HG03064 (cell line): ENCODE measurements around the gene MAB21L3.
A peak's percentile ranks its signal among the peaks of the same experiment; 100 is the strongest.
"Not testable (repeated sequence)": the region's sequence is repeated elsewhere in the genome, so short reads cannot be mapped to it uniquely, and the experiment has no call there.

Experiments
- ATAC-seq: cut with Tn5 transposase; IDR thresholded peaks from one replicate; pipeline ENCODE4 v1.9.1; 2021; ENCODE audit warnings: low read depth; ENCODE audit not compliant: unreplicated experiment

Gene MAB21L3

DNA sequence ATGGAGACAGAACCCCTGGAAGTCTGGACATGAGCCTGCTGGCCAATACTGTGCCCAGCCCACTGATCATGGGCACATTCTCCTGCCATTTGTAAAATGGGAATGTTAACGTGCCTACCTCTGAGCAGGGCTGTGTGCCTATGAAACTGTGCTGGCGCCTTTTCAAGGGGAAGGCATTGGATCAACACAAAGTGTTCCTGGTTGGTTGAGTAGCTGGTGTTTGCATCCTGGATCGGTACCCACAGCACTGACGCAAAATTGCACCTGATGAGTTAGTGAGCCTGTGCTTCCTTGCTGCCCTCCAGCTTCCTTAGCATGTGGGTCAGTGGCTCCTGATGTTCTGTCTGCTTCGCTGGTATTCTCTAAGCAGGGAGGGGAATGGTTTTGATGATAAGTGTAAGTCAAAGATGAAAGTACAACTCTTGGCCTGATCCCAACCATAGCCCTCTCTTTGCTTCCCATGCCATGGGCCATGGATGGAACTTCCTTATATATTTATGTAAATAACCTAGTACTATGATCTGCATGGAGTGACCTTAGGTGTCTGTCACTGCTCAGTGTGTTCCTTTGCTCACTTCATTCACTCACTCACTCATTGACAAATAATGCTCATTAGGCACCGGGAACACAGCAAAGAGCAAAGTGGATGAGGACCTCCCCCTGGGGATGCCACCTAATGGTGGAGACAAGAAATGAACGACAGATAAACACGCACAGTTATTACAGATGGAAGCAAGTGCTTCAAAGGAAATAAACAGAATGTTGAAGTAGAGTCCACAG lies 22.7 kb downstream of the MAB21L3 start:
- no peak for ATAC-seq

DNA sequence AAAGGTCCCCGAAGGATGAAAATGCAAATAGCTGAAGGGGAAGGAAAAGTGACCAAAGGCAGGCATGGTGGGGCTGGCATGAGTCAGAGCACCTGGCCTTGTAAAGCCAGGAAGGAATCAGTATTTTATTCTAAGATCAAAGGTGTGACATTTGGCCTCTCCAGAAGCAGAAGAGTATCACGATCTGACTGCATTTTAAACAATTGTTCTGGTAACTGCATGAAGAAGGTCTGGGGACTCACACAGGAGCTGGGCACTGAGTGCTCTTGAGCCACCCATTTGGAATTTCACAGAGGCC lies 23.2 kb downstream of the MAB21L3 start:
- ATAC-seq: no peak

DNA sequence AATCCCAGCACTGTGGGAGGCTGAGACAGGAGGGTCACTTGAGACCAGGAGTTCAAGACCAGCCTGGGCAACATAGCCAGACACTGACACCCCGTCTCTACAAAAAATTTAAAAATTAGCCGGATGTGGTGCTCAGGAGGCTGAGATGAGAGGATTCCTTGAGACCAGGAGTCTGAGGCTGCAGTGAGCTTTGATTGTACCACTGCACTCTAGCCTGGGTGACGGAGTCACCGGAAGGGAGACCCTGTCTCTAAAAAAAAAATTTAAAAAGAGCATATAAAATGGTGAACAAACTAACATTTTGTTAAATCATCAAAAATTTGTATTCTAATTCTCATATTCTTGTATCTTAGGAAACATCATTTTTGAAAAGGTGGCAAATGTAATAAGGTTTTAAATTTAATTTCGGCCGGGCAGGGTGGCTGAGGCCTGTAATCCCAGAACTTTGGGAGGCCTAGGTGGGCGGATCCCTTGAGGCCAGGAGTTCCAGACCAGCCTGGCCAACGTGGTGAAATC lies 27.1 kb downstream of the MAB21L3 start:
- no peak for ATAC-seq

DNA sequence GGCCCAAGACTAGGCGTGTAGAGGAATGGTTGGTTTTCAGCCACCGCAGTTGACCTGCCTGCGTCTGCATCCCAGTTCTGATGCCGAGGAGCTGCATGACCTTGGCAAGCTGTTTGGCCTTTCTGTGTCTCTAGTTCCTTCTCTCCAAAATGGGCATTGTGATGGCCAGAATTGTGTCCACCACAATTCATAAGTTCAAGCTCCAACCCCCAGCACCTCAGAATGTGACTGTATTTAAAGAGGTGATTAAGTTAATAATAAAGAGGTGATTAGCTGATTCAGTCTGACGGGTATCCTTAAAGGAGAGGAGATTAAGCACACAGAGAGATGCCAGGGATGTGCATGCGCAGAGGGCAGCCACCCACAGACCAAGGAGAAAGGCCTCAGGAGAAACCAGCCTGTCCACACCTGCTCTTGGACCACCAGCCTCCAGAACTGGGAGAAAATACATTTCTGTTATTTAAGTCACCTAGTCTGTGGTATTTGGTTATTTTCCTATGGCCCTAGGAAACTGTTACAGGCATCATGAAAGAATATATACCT lies 28.5 kb downstream of the MAB21L3 start:
- ATAC-seq: no peak

DNA sequence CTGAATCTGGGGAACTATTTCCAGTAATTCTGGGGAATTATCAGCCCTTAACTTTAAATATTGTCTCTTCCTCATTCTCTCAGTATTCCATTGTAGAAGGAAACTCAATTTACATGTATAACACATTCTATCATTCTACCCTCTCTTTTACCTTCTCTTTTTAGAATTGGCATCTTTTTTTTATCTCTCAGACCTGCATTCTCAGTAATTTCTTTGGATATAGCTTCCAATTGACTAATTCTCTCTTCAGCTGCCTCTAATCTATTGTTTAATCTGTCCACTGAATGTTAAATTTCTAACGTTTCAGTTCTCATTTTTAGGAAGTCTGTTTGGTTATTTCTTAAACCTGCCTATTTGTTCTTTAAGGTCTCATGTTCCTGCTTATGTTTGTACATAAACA lies 33.0 kb downstream of the MAB21L3 start:
- ATAC-seq: no peak

DNA sequence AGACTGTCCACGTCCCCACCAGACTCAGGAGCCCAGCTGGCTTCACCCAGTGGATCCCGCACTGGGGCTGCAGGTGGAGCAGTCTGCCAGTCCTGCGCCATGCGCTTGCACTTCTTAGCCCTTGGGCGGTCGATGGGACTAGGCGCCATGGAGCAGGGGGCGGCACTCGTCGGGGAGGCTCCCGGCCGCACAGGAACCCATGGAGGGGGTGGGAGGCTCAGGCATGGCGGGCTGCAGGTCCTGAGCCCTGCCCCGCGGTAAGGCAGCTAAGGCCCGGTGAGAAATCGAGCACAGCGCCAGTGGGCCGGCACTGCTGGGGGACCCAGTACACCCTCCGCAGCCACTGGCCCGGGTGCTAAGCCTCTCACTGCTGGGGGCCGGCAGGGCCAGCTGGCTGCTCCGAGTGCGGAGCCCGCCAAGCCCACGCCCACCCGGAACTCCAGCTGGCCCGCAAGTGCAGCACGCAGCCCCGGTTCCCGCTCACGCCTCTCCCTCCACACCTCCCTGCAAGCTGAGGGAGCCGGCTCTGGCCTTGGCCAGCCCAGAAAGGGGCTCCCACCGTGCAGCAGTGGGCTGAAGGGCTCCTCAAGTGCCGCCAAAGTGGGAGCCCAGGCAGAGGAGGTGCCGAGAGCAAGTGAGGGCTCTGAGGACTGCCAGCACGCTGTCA lies 35.4 kb downstream of the MAB21L3 start:
- ATAC-seq: not testable (repeated sequence)

DNA sequence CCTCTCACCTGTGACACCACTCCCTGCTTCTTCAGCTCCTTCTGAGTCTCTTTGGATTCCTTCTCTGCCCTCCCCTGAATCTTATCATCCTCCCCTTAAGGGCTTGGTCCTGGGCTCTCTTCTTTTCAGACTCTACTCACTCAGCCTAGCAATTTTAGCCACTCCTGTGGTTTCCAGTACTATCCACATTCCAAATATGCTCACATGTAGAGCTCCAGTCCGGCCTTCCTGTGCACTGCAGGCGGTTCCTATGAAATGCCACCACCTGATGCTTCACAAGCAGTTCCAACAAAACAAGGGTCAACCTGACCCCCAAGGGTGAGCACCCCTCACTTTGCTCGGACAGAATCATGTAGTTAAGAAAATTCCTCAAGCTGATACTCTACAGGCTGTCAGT lies 35.9 kb downstream of the MAB21L3 start:
- ATAC-seq: no peak

DNA sequence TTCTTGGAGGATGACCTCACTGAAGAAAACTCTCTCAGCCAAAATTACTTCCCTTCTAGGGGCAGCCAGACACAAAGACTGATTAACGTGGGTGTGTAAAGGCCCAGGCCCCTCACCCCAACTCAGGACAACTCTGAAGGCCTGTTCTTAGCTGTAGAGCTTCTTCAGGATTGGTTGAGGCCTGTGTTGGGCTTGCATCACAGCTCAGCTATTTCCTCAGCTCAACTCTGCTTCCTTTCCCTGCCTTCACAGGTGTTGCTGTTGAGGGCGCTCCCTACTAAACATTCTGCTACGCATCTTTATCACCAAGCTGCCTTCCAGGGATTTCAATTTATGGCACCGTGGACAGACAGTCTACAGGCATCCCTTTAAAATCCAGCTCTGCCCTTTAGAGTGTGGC lies 36.8 kb downstream of the MAB21L3 start:
- no peak for ATAC-seq

DNA sequence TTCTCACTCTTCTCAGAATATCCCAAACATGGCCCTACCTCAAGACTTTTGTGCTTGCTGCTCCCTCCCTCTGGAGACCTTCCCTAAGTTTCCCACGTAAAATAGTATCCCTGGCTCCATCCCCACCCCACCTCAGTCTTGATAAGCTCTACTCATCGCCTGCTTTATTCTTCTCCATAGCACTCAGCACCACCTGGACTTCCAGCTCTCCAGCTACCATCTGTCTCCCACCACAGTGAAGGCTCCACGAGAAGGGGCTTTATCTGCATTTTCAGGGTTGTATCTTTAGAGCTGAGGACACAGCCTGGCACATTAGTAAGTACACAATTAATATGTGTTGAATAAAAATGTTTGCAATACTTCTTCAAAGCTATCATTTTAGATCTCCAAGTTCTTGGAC lies 37.8 kb downstream of the MAB21L3 start:
- no peak for ATAC-seq

DNA sequence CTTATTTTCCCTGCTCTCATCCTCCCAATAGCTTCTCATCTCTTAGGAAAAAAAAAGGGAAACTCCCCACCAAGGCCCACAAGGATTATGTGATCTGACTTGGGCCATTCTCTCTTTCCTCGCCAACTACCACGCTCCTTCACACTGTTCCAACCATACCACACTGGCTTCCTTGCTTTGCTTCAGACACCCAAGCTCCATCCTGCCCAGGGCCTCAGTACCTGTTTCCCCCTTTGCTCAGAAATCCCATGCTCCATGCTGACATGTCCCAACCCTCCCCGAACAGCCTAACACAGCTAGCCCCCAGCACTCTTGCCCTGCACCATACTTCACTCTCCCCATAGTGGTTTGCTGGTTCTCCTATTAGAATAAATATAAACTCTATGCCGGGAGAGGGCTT lies 39.2 kb downstream of the MAB21L3 start:
- no peak for ATAC-seq

DNA sequence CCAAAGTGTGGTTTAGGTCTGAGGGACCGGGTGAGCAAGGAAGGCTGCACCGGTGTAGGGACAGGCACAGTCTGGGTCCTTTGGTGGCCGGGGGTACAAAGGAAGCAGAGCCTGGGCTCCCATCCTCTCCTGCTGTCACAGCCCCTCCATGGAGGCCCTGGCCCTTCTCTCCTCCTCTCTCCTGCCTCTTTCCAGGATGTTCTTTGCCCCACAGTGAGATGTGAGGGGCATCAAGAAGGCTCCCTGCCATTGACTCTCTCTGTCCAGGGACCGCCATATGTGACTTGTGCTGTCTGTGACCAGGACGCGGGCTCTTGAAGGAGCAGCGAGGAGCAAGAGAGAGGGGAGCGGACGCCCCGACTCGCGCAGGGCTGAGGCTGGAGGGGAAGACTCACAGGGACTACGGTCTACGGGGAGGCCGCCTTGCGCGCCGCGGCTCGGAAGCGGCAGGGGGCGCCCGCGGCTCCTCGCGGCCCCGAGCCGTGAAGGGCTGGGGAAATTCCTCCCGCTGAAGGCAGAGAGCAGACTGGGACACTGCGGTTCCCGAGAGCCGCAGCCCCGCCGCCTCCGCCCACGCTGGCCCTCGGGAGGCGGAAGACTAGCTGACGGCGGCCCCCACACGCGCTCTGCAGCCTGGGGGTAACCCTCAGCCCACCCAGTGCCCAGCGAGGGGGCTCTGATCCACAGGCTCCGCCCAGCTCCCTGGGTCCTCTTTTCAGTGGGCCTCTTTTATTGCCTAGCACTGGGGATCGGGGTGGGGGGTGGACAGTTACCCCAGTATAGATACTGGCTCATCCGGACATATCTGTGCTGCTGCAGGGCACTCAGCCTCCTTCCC lies 40.8 kb downstream of the MAB21L3 start:
- peak; percentile 96 for ATAC-seq

DNA sequence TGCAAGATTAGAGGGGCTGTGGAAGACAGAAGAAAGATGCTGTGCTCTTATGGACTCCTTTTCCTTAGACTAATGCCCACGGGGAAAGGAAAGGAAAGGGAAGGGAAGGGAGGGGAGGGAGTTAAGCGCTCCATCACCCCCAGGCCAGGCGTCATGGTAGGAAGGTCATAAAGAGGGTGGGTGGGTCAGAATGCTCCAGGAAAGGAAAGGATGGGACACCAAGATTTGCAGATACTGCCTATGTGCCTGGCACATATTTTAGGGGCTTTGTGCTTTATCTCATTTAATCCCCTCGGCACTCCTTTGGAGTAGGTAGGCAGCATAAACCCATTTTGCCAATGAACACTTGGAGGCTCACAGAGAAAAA lies 41.4 kb downstream of the MAB21L3 start:
- ATAC-seq: no peak

DNA sequence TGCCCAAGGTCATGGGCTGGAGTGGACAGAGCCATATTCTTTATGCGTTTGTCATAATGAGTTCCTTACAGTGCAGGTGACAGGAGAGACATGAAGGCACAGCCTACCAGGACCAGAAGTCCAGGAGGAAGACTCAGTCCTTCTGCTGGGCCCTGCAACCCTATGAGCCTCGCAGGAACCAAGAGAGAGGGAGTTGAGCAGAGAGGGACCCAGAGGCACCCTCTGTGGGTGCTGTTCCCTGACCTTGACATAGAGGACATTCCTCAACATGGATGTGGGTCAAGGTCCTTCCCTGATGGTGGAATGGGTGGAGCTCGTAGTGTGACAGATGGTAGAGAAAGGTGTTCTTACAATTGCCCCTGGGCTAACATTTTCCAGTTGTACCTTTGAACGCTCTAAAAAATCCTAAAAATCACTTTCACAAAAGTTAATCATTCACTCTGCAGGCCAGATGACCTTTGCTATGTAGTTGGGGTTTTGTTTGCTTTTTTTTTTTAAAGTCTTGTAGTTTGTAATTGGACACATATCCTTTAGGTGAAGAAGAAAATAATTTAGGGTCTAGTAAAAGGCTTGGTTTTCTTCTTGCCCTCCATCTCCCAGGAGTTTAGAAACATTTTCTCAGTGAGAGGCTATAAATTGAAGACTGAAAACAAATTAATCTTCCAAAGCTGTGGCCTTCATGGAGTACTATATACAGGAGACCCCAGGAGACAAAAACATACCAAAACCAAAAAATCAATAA lies 41.9 kb downstream of the MAB21L3 start:
- ATAC-seq: no peak

DNA sequence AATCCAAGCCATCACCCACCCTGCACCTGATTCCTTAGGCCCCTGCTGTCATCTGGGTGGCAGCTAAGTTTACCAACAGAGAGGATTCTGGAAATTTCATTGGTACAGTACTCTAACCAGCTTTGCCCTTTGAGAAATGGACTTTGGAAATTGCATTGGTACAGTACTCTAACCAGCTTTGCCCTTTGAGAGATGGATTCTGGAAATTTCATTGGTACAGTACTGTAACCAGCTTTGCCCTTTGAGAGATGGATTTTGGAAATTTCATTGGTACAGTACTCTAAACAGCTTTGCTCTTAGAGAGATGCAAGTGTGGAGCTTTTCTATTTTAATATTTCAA lies 42.5 kb downstream of the MAB21L3 start:
- no peak for ATAC-seq

DNA sequence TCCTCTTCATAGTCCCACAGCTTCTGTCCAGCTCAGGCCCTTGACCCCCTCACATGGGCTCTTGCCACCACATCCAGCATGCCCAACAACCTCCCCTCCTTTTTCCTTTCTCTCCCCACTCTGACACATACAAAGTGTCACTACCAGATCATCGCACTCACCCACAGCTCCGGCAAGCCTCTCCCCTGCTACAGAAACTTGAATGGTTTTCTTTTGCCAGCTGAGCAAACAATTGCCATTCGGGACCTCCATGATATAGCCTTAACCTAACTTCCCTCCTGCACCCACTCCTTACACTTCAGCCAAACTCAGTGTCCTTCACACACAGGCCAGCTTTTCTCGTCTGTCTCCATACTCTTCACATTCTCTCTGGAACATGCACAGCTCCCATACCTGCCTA lies 43.3 kb downstream of the MAB21L3 start:
- no peak for ATAC-seq

DNA sequence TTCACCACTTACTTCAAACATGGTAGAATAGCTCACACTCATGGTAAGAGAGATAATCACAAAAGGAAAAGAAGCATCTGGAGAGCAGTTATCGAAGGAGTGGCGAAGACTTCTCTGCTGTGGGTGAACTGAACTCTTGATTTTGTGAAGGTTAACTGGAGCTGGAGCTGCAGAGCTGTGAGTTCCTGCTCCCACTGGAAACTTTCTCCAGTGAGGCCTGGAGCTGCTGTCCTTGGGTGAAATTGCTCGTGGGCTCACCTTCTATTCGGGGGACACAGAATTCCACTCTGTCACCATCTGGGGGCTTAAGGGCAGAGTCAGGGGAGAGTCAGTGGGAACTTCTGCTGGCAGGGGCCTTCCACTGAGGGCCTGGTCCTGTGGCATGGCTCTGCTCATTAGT lies 45.9 kb downstream of the MAB21L3 start:
- ATAC-seq: no peak

DNA sequence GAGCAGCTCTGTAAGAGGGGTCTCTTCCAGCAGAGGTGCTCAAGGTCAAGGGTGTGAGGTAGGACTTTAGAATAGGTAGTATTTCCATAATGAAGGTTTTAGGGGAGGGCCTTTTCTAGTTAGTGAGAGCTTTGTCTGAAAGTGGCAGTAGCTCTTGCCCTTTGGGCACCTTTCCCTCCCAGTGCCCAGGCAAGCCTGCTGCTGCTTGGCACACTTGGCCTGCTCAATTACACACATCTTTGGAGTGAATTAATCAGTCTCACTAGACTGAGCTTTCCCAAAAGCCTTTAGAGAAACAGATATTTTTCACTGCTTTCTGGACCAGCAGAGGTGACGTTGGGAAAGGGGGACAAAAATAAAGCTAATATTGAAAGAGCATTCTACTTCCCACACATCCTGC lies 48.0 kb downstream of the MAB21L3 start:
- no peak for ATAC-seq

DNA sequence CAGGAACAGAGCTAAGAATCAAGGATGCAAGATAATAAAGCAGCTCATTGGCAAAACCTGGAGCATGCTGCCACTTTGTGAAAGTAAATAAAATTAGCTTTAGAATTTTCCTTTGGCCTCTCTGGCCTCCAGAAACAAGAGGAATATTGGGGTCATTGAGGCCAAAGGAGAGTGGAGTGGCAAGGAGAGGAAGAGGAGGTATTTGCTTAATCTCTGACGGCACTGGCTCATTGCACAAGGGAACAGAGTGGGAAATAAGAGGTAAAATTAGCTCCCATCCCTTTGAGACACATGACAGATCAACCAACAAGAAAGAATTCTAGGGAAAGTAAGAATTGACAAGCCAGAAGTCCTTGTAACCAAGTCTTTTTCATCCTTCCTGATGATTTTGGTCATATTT lies 48.4 kb downstream of the MAB21L3 start:
- ATAC-seq: no peak

DNA sequence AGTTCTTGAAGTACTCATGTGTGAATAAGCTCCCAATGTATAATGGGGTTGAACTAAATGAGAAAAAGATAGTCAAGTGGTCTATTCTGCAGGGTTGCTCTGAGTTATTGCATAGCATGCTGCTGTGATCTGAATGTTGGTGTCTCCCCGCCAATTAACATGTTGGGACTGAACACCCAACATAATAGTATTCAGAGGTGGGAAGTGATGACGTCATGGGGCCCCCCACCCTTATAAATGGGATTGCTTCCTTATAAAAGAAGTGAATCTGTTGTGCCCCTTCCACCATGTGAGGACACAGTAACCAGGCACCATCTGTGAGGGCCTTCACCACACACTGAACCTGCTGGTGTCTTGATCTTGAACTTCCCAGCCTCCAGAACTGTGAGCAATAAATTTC lies 50.2 kb downstream of the MAB21L3 start:
- no peak for ATAC-seq

DNA sequence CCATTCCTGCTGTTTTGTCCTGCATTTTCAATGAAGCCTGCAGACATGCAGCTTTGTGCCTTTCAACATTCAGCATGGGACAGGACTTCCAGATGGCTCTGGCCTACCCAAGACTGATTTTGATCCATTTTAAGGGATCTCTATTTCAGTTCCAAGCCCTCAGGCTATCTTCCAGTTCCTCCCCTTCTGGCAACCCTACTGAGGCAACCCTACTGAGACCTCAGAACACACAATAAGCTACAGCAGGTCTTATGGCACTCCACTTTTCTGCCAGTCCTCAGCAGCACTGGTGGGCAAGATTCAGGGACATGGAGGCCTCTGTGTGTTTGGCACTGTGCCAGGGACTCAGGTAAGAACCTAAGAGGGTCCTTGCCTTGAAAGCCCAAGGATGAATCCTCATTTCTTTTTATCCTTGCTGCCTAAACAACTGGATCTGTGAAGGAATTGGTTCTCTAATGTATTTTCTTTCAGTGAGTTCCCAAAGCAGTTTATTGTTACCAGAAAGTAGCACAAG lies 50.7 kb downstream of the MAB21L3 start:
- ATAC-seq: no peak
